GM19193 (cell line): Measurements from ENCODE around the gene NAA80.

Source experiments
- POLR2A ChIP-seq: IDR thresholded peaks from 4 replicates; pipeline ENCODE4 v1.6.1; 2011; ENCODE audit not compliant: insufficient read depth, insufficient read length; ENCODE audit errors: extremely low read depth

Gene NAA80

GRCh38 chr3:50292159-50293078 lies 6.8 kb downstream of the NAA80 start, which contains the start of gene IFRD2:
IFRD2 (minus strand) TSS chr3:50292429; CDS start chr3:50292274, 155 bp downstream.
- peak; percentile 75 for TF ChIP-seq POLR2A

GRCh38 chr3:50290161-50290641 lies 9.0 kb downstream of the NAA80 start:
- no peak for TF ChIP-seq POLR2A

GRCh38 chr3:50289130-50289529 lies 10.1 kb downstream of the NAA80 start:
- TF ChIP-seq POLR2A: no peak

- no peak for TF ChIP-seq POLR2A
These were observed 10.7 kb downstream of the NAA80 start for GRCh38 chr3:50288387-50289007.

GRCh38 chr3:50287262-50287661 lies 11.9 kb downstream of the NAA80 start:
- no peak for TF ChIP-seq POLR2A

GRCh38 chr3:50286322-50287227 lies 12.6 kb downstream of the NAA80 start:
- no peak for TF ChIP-seq POLR2A

GRCh38 chr3:50279255-50280016 lies 19.8 kb downstream of the NAA80 start:
- no peak for TF ChIP-seq POLR2A

GRCh38 chr3:50278880-50279224 lies 20.4 kb downstream of the NAA80 start, which contains the start of gene LSMEM2:
LSMEM2 (plus strand) TSS chr3:50279087; CDS start chr3:50279114, 27 bp downstream.
- TF ChIP-seq POLR2A: no peak

- TF ChIP-seq POLR2A: no peak
These were observed 20.9 kb downstream of the NAA80 start for GRCh38 chr3:50278123-50278879.

- TF ChIP-seq POLR2A: no peak
These were observed 22.5 kb downstream of the NAA80 start for GRCh38 chr3:50276762-50277101.

- no peak for TF ChIP-seq POLR2A
These were observed 23.0 kb downstream of the NAA80 start for GRCh38 chr3:50275996-50276761.

GRCh38 chr3:50275141-50275995 lies 23.8 kb downstream of the NAA80 start:
- no peak for TF ChIP-seq POLR2A
